ENCODE measurements around the gene DACT2. TPM values are rescaled to one million over a fixed set of nuclear protein-coding genes. Genes with fewer than 3 reads are reported as not detected.

Gene DACT2, protein sequence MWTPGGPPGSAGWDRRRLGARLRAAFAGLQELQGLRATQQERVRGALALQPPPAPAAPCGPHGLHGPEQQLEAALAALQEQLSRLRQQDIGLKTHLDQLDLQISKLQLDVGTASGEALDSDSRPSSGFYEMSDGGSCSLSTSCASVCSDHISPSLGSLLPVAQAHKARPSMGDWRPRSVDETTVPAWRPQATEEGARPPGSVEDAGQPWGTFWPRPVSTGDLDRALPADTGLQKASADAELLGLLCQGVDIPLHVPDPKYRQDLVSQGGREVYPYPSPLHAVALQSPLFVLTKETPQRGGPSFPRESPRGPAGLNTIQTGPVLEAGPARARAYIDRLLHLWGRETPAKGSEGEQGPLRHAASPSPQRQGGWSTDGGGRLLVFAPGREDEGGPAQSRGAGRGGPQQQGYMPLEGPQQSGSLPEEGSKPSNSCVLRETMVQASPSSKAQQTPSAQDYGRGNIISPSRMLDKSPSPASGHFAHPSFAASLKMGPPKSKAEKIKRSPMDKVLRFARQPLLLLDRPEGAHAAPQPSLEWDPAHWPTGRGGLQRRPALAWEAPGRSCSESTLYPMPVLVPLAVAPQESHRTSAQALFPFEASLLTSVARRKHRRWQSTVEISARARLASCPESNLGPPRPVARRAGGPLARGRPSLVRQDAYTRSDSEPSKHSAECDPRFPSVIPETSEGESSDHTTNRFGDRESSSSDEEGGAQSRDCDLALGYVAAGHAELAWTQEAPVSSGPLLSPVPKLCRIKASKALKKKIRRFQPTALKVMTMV
- total RNA-seq (2014; rRNA removed; shearing (Covaris generic)) = not detected in 2 replicates

- Histone ChIP-seq H3K36me3 (no peaks in the 10 kb centered on the region), H3K9me3 (replicated peaks) (no peaks in the 10 kb centered on the region), H3K4me3 (no peak within 1 kb of the TSS), H3K27ac (no peak within 1 kb of the TSS), H3K27me3 (replicated peaks) (no peaks in the 10 kb centered on the region), H3K4me1 (replicated peaks) (no peaks in the 10 kb centered on the region)
- DNase-seq (ENCODE audit: low read depth in 1 of 2, low spot score in 2 of 2) = no peak
Observed at GRCh38 chr6:168319279-168320111, at the start of gene DACT2. Gene DACT2 (minus strand): TSS chr6:168319777. CDS start chr6:168319633, 144 bp downstream.

DNA sequence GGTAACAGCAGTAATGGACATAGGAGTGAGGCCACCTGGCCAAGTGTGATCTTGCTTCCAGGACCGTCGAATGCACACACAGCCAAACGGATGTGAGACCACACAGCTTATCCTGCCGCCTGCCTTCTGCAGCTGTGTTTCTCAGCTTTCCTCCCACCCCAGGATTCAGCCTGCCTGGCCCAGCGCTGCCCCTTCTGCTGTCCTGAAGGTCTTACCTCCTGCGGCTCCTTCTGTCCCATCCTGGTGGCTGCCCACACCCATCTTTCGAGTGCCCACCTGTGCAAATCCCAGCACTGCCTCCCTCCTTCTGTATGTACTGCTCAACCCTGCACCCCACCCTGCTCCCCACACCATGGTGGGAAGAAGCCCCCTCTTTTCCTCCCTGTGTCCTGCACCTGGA, 49.4 kb upstream of the DACT2 start:
- no peak overlapping the region for H3K4me3 ChIP-seq
- no peaks in the 10 kb centered on the region for H3K4me1 ChIP-seq (replicated peaks)
- no peak overlapping the region for H3K27ac ChIP-seq
- no peak for DNase-seq (ENCODE audit: low read depth in 1 of 2, low spot score in 2 of 2)
- no peaks in the 10 kb centered on the region for H3K27me3 ChIP-seq (replicated peaks)
- H3K36me3 ChIP-seq = no peaks in the 10 kb centered on the region
- H3K9me3 ChIP-seq (replicated peaks) = peaks cover 10% of the 10 kb centered on the region

DNA sequence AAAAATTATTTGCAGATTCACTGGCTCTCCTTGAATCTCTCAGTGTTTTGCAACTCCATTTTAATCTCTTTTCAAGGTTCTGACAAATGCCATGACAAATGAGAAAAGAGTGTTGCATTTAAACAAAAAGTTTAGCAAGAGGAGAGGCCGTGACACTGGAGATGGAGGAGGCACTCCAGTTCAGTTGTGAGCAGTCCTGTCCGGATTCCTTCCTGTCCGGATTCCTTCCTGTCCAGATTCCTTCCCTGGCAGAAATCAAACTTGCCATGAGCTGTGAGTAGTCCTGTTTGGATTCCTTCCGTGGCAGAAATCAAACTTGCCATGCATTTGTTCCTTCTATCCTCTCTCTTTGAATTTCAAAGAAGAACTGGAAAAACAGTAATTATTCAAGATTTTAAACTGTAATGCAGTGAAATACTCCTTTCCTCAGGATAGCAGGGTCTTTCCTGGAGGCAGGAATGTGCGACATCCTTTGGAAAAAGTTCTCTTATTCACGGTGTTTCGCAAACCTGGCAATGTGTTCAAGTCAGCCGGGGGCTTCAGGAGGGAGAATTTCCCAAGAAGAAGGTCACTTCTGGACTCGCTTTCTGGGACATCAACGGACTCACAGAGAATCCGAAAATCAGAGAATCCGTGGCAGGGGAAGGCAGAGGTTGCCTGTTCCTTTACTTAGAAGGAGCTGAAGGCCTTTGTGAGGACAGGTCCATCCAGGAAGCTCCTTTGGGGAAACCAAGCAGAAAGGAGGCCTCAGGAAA, 48.7 kb upstream of the DACT2 start:
- Histone ChIP-seq H3K4me3 (no peak overlapping the region), H3K9me3 (replicated peaks) (peaks cover 10% of the 10 kb centered on the region), H3K27ac (no peak overlapping the region), H3K36me3 (no peaks in the 10 kb centered on the region), H3K27me3 (replicated peaks) (no peaks in the 10 kb centered on the region), H3K4me1 (replicated peaks) (no peaks in the 10 kb centered on the region)
- no peak for DNase-seq (ENCODE audit: low read depth in 1 of 2, low spot score in 2 of 2)

DNA sequence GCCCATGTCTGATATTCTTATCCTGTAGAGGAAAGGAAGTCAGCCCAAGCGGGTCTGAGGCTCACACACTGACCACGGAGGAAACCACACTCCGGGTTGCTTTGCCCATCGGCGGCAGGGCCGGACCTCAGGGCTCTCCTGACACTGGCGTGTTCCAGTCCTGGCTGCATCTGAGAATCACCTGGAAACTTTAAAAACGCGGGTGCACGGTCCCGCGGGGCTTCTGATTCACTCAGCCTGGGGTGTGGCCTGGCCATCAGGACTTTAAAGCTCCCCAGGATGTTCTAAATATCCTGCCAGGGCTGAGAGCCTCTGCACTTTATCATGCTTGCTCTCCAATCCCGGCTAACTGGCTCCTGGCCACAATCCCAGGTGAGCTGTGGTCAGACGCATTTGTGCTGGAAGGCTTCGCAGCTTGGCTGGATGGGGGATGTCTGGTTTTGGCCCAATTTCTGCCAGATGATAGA, 47.7 kb upstream of the DACT2 start:
- Histone ChIP-seq H3K9me3 (replicated peaks) (peaks cover 6% of the 10 kb centered on the region), H3K4me3 (no peak overlapping the region)
- no peak for DNase-seq (ENCODE audit: low read depth in 1 of 2, low spot score in 2 of 2)

DNA sequence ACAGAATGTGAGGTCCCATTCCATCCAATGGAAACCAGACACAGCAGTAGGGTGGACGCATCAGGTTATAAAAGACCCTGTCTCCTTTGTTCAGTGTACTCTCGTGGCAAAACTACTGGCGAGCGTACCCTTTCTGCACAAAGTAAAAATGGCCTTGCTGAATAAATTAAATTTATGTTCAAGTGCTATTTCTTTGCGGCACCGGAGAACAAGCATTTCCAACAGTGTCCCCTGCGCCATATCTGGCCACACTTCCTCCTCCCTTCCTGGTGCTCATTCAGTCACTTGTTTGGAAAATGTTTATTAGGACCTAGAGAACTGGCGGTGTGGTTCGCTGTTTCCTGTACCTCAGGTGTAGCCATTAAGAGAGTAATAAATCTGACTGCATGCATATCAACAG, 46.9 kb upstream of the DACT2 start:
- Histone ChIP-seq H3K36me3 (no peaks in the 10 kb centered on the region), H3K4me3 (no peak overlapping the region), H3K4me1 (replicated peaks) (no peaks in the 10 kb centered on the region), H3K27ac (no peak overlapping the region), H3K9me3 (replicated peaks) (peaks cover 7% of the 10 kb centered on the region; the same call in 1 of the 2 replicates), H3K27me3 (replicated peaks) (no peaks in the 10 kb centered on the region)
- no peak for DNase-seq (ENCODE audit: low read depth in 1 of 2, low spot score in 2 of 2)

More for the DNA sequence above, 47.7 kb upstream of the DACT2 start:
- Histone ChIP-seq H3K27ac (no peak overlapping the region), H3K4me1 (replicated peaks) (no peaks in the 10 kb centered on the region), H3K27me3 (replicated peaks) (no peaks in the 10 kb centered on the region), H3K36me3 (no peaks in the 10 kb centered on the region)

DNA sequence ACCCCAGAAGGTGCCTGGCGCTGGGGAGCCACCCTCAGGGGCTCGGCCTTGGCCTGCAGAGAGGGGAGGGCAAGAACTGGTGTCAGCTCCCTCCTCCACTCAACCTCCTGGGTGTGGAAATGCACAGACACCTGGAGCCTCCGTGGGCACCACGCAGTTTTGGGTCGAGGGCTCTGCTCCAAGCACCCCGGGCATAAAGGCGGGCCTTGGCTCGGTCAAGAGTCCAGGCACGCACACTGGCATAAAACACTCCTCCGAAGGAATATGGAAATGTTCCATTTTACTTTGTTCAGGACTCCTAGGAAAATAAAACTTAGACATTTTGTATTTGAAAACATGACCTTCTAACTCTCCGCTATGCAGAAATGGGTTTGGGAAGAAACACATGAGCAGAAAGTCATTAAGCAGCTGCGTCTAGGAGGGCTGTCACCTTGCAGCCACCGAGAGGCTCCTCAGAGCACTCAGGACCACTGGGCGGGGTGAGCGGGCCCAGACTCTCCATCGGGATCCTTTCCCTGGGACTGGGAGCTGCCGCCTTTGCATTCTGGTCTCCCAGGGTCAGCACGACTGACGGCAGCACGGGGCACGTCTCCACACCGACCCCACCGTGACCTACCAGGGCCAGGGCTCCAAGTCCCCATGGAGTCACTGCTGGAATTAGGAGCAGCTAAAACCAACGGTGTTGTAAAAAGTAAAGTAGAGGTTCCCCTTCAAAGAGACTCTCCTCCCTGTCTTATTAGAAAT, 46.0 kb upstream of the DACT2 start:
- Histone ChIP-seq H3K27me3 (replicated peaks) (no peaks in the 10 kb centered on the region), H3K36me3 (no peaks in the 10 kb centered on the region), H3K9me3 (replicated peaks) (peaks cover 7% of the 10 kb centered on the region; the same call in 1 of the 2 replicates), H3K27ac (no peak overlapping the region), H3K4me1 (replicated peaks) (no peaks in the 10 kb centered on the region), H3K4me3 (no peak overlapping the region)
- DNase-seq (ENCODE audit: low read depth in 1 of 2, low spot score in 2 of 2) = no peak

GRCh38 chr6:168364793-168365421, 45.3 kb upstream of the DACT2 start:
- Histone ChIP-seq H3K27me3 (replicated peaks) (no peaks in the 10 kb centered on the region), H3K4me1 (replicated peaks) (no peaks in the 10 kb centered on the region), H3K27ac (no peak overlapping the region), H3K4me3 (no peak overlapping the region), H3K36me3 (no peaks in the 10 kb centered on the region), H3K9me3 (replicated peaks) (peaks cover 6% of the 10 kb centered on the region; the same call in 1 of the 2 replicates)
- no peak for DNase-seq (ENCODE audit: low read depth in 1 of 2, low spot score in 2 of 2)

DNA sequence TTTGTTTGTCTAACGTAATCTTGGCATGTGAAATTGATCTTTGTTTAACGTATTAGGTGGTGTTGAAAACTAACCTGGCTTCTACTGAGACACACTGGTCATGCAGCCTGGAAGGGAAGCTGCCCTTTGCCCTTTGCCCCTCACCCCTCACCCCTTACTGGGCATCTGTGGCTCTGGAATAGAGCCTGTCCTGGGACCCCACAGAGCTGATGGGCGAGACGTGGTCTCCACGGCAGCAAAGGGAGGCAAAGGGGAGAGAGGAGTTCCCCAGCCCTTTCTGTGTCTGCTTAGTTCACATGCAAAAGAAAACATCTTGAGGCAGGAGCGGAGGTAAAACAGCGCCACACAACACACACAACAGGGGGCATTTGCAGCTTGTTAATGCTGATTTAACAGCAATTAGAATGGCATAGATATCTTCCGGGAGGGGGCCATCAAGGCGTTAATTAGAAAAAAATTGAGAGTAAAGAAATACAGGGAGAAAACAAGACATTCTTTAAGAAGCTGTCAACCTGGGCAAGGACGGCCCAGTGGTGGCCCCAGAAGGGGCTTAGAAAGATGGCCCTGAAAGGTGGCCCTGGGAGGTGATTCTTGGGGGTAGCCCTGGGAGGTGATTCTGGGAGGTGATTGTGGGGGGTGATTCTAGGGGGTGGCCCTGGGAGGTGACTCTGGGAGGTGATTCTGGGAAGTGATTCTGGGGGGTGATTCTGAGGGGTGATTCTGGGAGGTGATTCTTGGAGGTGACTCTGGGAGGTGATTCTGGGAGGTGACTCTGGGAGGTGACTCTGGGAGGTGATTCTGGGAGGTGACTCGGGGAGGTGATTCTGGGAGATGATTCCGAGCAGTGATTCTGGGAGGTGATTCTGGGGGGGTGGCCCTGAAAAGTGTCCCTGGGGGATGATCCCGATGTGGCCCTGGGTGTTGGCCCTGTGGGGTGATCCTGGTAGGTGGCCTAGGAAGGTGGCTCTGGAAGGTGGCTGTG, 44.5 kb upstream of the DACT2 start:
- no peak for DNase-seq (ENCODE audit: low read depth in 1 of 2, low spot score in 2 of 2)
- H3K27ac ChIP-seq = no peak overlapping the region
- H3K9me3 ChIP-seq (replicated peaks) = peaks cover 8% of the 10 kb centered on the region
- no peaks in the 10 kb centered on the region for H3K27me3 ChIP-seq (replicated peaks)
- H3K36me3 ChIP-seq = no peaks in the 10 kb centered on the region
- H3K4me1 ChIP-seq (replicated peaks) = no peaks in the 10 kb centered on the region
- H3K4me3 ChIP-seq = no peak overlapping the region

GRCh38 chr6:168363302-168363701, 43.7 kb upstream of the DACT2 start:
- peaks cover 8% of the 10 kb centered on the region for H3K9me3 ChIP-seq (replicated peaks)
- no peaks in the 10 kb centered on the region for H3K27me3 ChIP-seq (replicated peaks)

DNA sequence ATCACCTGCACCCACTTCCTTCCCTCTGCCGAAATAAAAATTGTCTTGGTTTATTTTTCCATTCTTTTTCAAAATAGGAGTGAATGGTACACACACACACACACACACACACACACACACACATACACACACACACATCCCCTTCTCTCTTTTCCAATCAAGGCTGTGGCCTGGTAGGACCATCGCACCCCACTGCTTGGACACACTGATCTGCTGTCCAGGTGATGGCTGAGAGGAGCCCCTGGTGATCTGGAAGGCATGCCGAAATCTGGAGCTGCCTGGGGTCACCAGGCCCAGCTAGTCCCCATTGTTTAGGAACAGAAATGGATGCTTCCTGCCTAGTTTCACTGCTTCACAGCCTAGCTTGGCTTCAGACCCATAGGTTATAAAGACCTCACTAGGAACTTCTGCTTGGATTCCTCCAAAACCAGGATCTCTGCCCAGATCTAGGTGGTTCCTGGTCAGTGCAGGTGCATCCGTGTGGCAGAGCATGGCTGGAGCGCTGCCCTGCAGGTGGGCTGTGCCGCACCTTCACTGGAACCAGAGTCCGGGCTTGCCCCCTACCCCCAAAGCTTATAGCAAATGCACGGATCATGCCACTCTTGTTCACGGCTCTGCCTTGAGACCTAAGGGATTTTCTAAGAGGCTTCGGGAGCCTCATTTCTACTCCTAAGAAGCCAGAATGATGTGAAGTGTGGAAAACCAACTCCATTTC, 42.9 kb upstream of the DACT2 start:
- H3K4me3 ChIP-seq = no peak overlapping the region

More at GRCh38 chr6:168363302-168363701, 43.7 kb upstream of the DACT2 start:
- no peaks in the 10 kb centered on the region for H3K36me3 ChIP-seq
- no peaks in the 10 kb centered on the region for H3K4me1 ChIP-seq (replicated peaks)
- H3K27ac ChIP-seq = no peak overlapping the region
- no peak overlapping the region for H3K4me3 ChIP-seq
- no peak for DNase-seq (ENCODE audit: low read depth in 1 of 2, low spot score in 2 of 2)

GRCh38 chr6:168361766-168362165, 42.2 kb upstream of the DACT2 start:
- peaks cover 8% of the 10 kb centered on the region; the same call in 1 of the 2 replicates for H3K9me3 ChIP-seq (replicated peaks)
- H3K27ac ChIP-seq = no peak overlapping the region
- H3K27me3 ChIP-seq (replicated peaks) = no peaks in the 10 kb centered on the region
- DNase-seq (ENCODE audit: low read depth in 1 of 2, low spot score in 2 of 2) = no peak
- H3K4me3 ChIP-seq = no peak overlapping the region
- no peaks in the 10 kb centered on the region for H3K4me1 ChIP-seq (replicated peaks)
- no peaks in the 10 kb centered on the region for H3K36me3 ChIP-seq

More for the DNA sequence above, 42.9 kb upstream of the DACT2 start:
- Histone ChIP-seq H3K4me1 (replicated peaks) (no peaks in the 10 kb centered on the region), H3K27ac (no peak overlapping the region), H3K27me3 (replicated peaks) (no peaks in the 10 kb centered on the region), H3K36me3 (no peaks in the 10 kb centered on the region), H3K9me3 (replicated peaks) (peaks cover 8% of the 10 kb centered on the region)
- DNase-seq (ENCODE audit: low read depth in 1 of 2, low spot score in 2 of 2) = no peak
